H1 (cell line): ENCODE results near the gene TESMIN.

Source experiments
- EZH2 ChIP-seq: fragments of 200-600 bp; sonication (generic); IDR thresholded peaks from 2 replicates; pipeline ENCODE4 v1.7.1; 2012; ENCODE audit warnings: low read depth, mild to moderate bottlenecking, moderate library complexity, low read length, inconsistent platforms; ENCODE audit not compliant: severe bottlenecking
- HDAC6 ChIP-seq: IDR thresholded peaks from one replicate; pipeline ENCODE4 v1.7.1; 2012; ENCODE audit warnings: low read depth, mild to moderate bottlenecking, inconsistent platforms, low read length, moderate library complexity
- POLR2A ChIP-seq, 2 experiments: IDR thresholded peaks; 1 replicate in 1 of 2; 2 replicates in 1 of 2; pipeline ENCODE4 v1.6.1; 2011; ENCODE audit warnings: low read depth in 2 of 2, low read length in 2 of 2, mild to moderate bottlenecking in 2 of 2; ENCODE audit errors: control extremely low read depth in 1 of 2
- TF ChIP-seq, protein P1 (sequence below), 3 experiments: IDR thresholded peaks; 1 replicate in 2 of 3; 2 replicates in 1 of 3; pipeline versions ENCODE4 v1.5.1 to v1.6.1; 2011; ENCODE audit warnings: low read length in 3 of 3, mild to moderate bottlenecking in 3 of 3, inconsistent platforms in 2 of 3, low read depth in 1 of 3, moderate library complexity in 1 of 3; ENCODE audit not compliant: insufficient read depth in 1 of 3; ENCODE audit errors: control extremely low read depth in 1 of 3

DNA sequence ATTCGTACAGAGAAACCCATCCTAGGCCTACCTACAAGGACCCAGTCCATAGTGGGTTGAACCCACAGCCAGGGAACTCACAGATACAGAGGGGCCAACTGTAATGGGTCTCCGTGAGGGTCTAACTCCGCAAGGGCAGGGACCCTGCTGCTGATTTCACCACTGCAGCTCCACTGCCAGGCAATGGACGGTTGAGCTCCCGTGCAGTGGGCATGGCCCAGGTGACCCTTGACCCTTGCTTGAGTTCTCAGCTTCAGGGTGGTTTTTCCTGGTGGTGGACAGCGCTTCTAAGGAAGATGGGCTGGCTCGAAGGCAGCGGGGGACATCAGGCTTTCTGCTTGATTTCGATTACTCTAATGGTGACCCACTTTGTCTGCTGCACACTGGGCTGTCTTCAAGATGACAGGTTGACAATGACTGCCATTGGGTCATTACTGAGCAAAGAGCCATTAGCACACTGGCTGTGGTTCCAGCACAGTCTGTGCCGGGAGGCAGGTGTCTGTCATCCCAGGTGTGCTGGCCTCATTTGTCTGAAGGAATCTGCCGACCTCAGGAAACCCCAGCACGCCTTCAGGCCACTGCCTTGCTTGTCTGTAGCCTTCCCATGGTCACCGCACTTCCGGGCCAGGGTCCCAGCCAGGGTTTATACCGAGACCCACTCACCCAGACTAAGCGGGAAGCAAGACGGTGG is 70.6 kb downstream of the TESMIN start:
- TF ChIP-seq, protein P1, sequence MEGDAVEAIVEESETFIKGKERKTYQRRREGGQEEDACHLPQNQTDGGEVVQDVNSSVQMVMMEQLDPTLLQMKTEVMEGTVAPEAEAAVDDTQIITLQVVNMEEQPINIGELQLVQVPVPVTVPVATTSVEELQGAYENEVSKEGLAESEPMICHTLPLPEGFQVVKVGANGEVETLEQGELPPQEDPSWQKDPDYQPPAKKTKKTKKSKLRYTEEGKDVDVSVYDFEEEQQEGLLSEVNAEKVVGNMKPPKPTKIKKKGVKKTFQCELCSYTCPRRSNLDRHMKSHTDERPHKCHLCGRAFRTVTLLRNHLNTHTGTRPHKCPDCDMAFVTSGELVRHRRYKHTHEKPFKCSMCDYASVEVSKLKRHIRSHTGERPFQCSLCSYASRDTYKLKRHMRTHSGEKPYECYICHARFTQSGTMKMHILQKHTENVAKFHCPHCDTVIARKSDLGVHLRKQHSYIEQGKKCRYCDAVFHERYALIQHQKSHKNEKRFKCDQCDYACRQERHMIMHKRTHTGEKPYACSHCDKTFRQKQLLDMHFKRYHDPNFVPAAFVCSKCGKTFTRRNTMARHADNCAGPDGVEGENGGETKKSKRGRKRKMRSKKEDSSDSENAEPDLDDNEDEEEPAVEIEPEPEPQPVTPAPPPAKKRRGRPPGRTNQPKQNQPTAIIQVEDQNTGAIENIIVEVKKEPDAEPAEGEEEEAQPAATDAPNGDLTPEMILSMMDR (IDR thresholded peaks at IDR 0.05; ENCODE audit: control extremely low read depth in 1 of 3, insufficient read depth in 1 of 3, low read depth in 1 of 3, low read length in 3 of 3): no peak
- TF ChIP-seq POLR2A (IDR thresholded peaks at IDR 0.05; ENCODE audit: control extremely low read depth in 1 of 2, low read depth in 2 of 2, low read length in 2 of 2): no peak
- TF ChIP-seq HDAC6: no peak
- TF ChIP-seq EZH2: no peak
